Gastroesophageal sphincter (tissue), 4 donors: Measurements from ENCODE around the gene RAET1E. TPM values are rescaled to one million over a fixed set of nuclear protein-coding genes. Genes with fewer than 3 reads are reported as not detected.

ENCODE experiments used
- ATAC-seq: fragments of 150-250 bp; one replicate; pipeline ENCODE4 v1.9.1; 2016; ENCODE audit warnings: mild to moderate bottlenecking, moderate library complexity
- H3K27ac ChIP-seq, 4 donors: fragments of 200-600 bp; sonication (generic) in 3 of 4; 1 replicate in 3 of 4; 2 replicates in 1 of 4; pipeline ENCODE4 v1.5.1; 2016 to 2019
- H3K27me3 ChIP-seq: fragments of 200-600 bp; sonication (generic); one replicate; pipeline ENCODE4 v1.5.1; 2019
- H3K36me3 ChIP-seq, 2 donors: fragments of 200-600 bp; sonication (generic); one replicate each; pipeline ENCODE4 v1.5.1; 2019; ENCODE audit warnings: control low read depth in 1 of 2
- H3K4me1 ChIP-seq, 3 donors: fragments of 200-600 bp; sonication (generic); 1 replicate in 2 of 3; 2 replicates in 1 of 3; pipeline ENCODE4 v1.5.1; 2016 to 2019; ENCODE audit warnings: control low read depth in 2 of 3
- H3K4me3 ChIP-seq, 2 donors: fragments of 200-600 bp; sonication (generic); one replicate each; pipeline ENCODE4 v1.5.1; 2019; ENCODE audit warnings: mild to moderate bottlenecking in 1 of 2, moderate library complexity in 1 of 2
- H3K9me3 ChIP-seq, 3 donors: fragments of 200-600 bp; sonication (generic); one replicate each; pipeline ENCODE4 v1.5.1; 2017 to 2019; ENCODE audit warnings: control low read depth in 2 of 3
- EP300 ChIP-seq: sonication (generic); formaldehyde crosslinking; IDR thresholded peaks from one replicate; pipeline ENCODE4 v1.6.1; 2017; ENCODE audit warnings: antibody characterized with exemption, mild to moderate bottlenecking
- POLR2A ChIP-seq, 2 donors: fragments of 450-650 bp; IDR thresholded peaks; one replicate each; pipeline ENCODE4 v1.6.1; 2017; ENCODE audit warnings: antibody characterized with exemption in 2 of 2, mild to moderate bottlenecking in 2 of 2, moderate library complexity in 1 of 2
- POLR2AphosphoS5 ChIP-seq: sonication (generic); formaldehyde crosslinking; IDR thresholded peaks from one replicate; pipeline ENCODE4 v1.6.1; 2017; ENCODE audit warnings: antibody characterized with exemption
- WGBS, 2 donors: methylation state at CpG; one replicate each; pipeline ENCODE4 v1.1.5; 2018; ENCODE audit warnings: low coverage in 1 of 2; 5-methylcytosine and 5-hydroxymethylcytosine counted together
- total RNA-seq, 4 donors: library from RNA; depleted of rRNA; stranded (reverse); fragments of >200 nt; gene quantifications; one replicate each; pipeline ENCODE4 v1.1.0, GENCODE V29; 2016
- TF ChIP-seq, protein P1 (sequence below), 4 experiments: fragments of 200-600 bp in 2 of 4; fragments of 450-650 bp in 2 of 4; sonication (generic) in 1 of 4; IDR thresholded peaks; one replicate each; pipeline ENCODE4 v1.5.1; 2017 to 2019; ENCODE audit warnings: antibody characterized with exemption in 4 of 4, mild to moderate bottlenecking in 2 of 4, moderate library complexity in 2 of 4

Gene RAET1E
- total RNA-seq, 4 donors from 2014 or later = 0.69 TPM; not detected in 3

DNA sequence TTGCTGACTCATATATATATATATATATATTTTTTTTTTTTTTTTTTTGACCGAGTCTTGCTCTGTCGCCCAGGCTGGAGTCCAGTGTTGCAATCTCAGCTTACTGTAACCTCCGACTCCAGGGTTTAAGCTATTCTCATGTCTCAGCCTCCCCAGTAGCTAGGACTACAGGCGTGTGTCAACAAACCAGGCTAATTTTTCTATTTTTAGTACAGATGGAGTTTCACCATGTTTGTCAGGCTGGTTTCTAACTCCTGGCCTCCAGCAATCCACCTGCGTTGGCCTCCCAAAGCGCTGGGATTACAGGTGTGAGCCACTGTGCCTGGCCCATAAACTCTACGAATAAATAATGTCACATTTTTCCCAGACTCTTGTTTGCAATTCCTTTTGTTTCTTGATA, 38.5 kb downstream of the RAET1E start:
- WGBS, 2 donors = 61 to 100% methylated on average over 3 to 7 of the region's 7 CpGs
- Histone ChIP-seq H3K4me1 (peaks cover 0 to 41% (median 5%) of the 10 kb centered on the region in 3 donors), H3K27ac (no peak overlapping the region), H3K36me3 (no peaks in the 10 kb centered on the region), H3K27me3 (no peaks in the 10 kb centered on the region), H3K4me3 (no peak overlapping the region), H3K9me3 (no peaks in the 10 kb centered on the region)
- TF ChIP-seq POLR2AphosphoS5 = no peak
- ATAC-seq = no peak

DNA sequence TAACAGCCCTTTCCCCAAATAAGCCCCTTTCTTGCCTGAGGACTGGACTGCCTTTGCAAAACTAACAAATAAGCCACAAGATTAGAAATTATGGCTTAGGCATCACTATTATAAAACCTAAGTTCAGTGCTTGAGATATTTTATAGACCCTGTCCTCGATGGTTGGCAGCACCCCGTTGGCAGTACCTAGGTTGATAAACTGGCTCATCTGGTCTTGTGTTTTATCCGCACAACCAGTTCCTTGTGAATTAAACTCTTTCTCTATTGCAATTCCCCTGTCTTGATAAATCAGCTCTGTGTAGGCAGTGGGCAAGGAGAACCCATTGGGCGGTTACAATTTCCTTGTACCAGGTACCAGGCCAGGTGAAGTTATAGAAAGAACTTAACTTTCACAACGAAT, 40.4 kb downstream of the RAET1E start:
- TF ChIP-seq, protein P1, sequence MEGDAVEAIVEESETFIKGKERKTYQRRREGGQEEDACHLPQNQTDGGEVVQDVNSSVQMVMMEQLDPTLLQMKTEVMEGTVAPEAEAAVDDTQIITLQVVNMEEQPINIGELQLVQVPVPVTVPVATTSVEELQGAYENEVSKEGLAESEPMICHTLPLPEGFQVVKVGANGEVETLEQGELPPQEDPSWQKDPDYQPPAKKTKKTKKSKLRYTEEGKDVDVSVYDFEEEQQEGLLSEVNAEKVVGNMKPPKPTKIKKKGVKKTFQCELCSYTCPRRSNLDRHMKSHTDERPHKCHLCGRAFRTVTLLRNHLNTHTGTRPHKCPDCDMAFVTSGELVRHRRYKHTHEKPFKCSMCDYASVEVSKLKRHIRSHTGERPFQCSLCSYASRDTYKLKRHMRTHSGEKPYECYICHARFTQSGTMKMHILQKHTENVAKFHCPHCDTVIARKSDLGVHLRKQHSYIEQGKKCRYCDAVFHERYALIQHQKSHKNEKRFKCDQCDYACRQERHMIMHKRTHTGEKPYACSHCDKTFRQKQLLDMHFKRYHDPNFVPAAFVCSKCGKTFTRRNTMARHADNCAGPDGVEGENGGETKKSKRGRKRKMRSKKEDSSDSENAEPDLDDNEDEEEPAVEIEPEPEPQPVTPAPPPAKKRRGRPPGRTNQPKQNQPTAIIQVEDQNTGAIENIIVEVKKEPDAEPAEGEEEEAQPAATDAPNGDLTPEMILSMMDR (IDR thresholded peaks at IDR 0.05) = no peak
- TF ChIP-seq POLR2A (IDR thresholded peaks at IDR 0.05) = no peak
- TF ChIP-seq EP300 = no peak
- TF ChIP-seq POLR2AphosphoS5 = no peak
- Histone ChIP-seq H3K9me3 (no peaks in the 10 kb centered on the region), H3K36me3 (peaks cover 0 to 8% of the 10 kb centered on the region in 2 donors), H3K4me3 (no peak overlapping the region), H3K27me3 (no peaks in the 10 kb centered on the region), H3K27ac (no peak overlapping the region), H3K4me1 (peaks cover 0 to 34% (median under 1%) of the 10 kb centered on the region in 3 donors)
- 84 to 90% methylated on average over 3 to 5 of the region's 5 CpGs for WGBS, 2 donors
- no peak for ATAC-seq

DNA sequence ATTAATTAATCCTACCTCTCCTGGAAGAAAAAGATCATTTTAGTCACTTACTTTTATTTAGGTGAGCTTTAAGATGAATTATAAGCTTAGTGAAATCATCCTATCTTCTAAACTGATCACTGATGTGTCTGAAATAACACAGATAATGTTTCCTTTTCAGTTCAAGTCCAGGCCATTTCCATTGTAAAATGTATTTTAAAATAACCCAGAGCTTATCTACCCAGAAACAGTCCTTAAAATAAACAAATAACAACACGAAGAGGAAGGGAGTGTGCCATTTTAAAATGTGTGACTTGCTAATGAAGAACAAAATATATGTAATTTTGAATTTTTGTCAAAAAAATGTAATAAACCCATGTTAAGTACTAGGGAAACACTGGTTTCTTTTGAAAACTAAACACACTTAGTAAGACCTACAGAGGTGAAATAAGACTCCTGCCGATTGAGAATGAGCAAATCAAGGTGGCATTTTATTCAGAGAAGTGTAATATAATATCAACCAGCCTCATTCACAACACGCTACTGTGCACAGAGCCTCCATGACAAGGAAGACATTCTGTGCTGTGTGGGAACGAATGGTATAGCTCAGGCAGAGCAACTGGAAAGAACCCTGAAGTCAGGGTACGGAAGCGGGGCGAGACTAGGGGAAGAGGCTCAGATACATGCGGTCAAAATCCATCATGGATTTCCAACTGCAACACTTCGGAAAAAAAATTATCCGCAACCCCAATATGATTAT, 41.5 kb downstream of the RAET1E start:
- TF ChIP-seq POLR2AphosphoS5 (no peak), EP300 (no peak), POLR2A (IDR thresholded peaks at IDR 0.05) (no peak)
- TF ChIP-seq, protein P1 (IDR thresholded peaks at IDR 0.05) = no peak
- Histone ChIP-seq H3K27ac (no peak overlapping the region), H3K4me3 (no peak overlapping the region), H3K4me1 (peaks cover 0 to 23% (median 0%) of the 10 kb centered on the region in 3 donors), H3K9me3 (no peaks in the 10 kb centered on the region), H3K27me3 (no peaks in the 10 kb centered on the region), H3K36me3 (peaks cover 0 to 18% of the 10 kb centered on the region in 2 donors)
- no peak for ATAC-seq
- WGBS, 2 donors = 84 to 92% methylated on average over 10 of the region's 10 CpGs

DNA sequence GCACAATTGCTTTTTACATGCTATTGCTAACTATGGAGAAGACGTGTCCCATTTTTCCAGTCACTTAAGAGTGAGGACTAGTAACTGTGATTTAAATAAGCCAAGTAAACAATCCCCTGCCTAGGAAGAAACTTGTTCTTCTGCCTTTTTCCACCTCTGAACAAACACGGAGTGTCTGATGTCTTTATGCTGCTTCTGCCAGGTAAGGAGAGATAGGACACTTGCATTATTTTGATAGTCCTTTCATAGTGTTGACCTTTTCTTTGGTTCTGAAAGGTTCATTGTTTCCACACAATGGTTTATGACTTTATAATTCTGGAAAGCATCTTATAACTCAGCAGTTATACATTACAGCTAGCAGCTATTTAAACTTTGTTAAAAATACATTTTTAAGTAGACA, 42.2 kb downstream of the RAET1E start:
- ATAC-seq = no peak
- 42 to 68% methylated on average over 2 of the region's 2 CpGs for WGBS, 2 donors
- peaks cover 0 to 16% (median 0%) of the 10 kb centered on the region in 3 donors for H3K4me1 ChIP-seq
- TF ChIP-seq, protein P1 (IDR thresholded peaks at IDR 0.05) = no peak
- TF ChIP-seq EP300 = no peak
- no peak for TF ChIP-seq POLR2AphosphoS5
- TF ChIP-seq POLR2A (IDR thresholded peaks at IDR 0.05) = no peak
- H3K27me3 ChIP-seq = no peaks in the 10 kb centered on the region
- peaks cover 0 to 25% of the 10 kb centered on the region in 2 donors for H3K36me3 ChIP-seq
- H3K27ac ChIP-seq = no peak overlapping the region
- H3K4me3 ChIP-seq = no peak overlapping the region
- no peaks in the 10 kb centered on the region for H3K9me3 ChIP-seq

DNA sequence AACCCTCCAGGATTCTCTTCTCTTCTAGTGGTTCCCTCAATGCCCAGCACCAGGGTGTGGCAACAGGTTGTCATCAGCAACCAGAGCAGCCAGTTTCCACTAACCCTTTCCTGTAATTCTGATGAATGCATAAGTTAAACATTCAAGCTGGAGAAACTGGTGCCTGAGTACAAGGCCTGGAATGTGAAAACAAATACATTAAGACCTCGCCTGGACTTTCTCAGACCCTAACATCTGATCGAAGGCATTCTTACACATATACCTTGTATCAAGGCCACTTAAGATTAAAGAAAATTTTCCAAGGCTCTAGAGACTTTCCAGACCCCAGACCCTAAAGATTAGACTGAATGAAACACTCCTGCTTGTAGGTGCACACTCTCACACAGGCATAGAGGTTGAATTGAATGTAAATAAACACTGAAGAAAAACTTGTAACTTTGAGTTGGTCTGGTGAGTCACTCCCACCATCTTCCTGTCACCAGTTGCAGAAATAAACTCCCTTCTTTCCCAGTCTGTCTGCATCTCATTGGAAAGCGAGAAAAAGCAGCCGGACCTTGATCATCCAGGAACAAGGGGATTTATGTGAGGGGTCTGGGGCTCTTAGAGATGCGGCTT, 42.8 kb downstream of the RAET1E start:
- WGBS, 2 donors = 72 to 84% methylated on average over 4 to 5 of the region's 5 CpGs
- no peaks in the 10 kb centered on the region for H3K27me3 ChIP-seq
- H3K36me3 ChIP-seq = peaks cover 0 to 27% of the 10 kb centered on the region in 2 donors
- ATAC-seq = no peak
- H3K27ac ChIP-seq = no peak overlapping the region
- H3K4me3 ChIP-seq = no peak overlapping the region
- peaks cover 0 to 11% (median 0%) of the 10 kb centered on the region in 3 donors for H3K4me1 ChIP-seq
- TF ChIP-seq POLR2A (IDR thresholded peaks at IDR 0.05) (no peak), POLR2AphosphoS5 (no peak)
- TF ChIP-seq, protein P1 (IDR thresholded peaks at IDR 0.05) = no peak
- no peaks in the 10 kb centered on the region for H3K9me3 ChIP-seq
